Measurements from ENCODE around the gene TPTE. TPM values are rescaled to one million over a fixed set of nuclear protein-coding genes. Genes with fewer than 3 reads are reported as not detected.

The TPTE gene
- not detected in 5 replicates for total RNA-seq (2022; extraction: Qiagen RNA extraction; ENCODE audit: low read depth)

DNA sequence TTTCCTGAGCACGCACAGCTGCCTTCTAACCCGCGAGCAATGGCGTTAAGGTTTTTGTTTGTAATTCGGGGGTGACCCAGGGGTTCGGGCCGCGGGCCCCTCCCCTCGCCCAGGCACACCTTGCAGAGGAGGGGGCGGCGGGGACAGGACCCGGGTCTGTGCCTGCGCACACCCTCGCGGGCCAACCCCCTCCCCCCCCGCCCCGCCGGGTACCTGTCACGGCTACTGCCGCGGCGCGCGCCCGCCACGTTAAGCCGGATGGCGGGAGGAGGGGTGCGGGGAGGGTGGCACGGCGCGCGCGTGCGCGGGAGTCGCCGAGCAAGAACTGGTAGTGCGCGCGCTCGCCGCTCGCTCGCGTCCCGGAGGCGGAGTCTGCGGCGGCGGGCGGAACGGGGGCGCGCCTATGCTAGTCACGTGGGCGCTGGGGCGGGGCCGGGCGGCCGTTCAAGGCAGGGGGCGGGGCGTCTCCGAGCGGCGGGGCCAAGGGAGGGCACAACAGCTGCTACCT, at the start of gene TPTE:
Gene TPTE, plus strand, starts transcription at position 493 of the 508 bp plus-strand sequence. CDS start 17,141 bp downstream, outside the sequence.

